Brain microvascular endothelial cell (primary cell): ENCODE measurements around the gene EAPP.
"Not testable (repeated sequence)": the region's sequence is repeated elsewhere in the genome, so short reads cannot be mapped to it uniquely, and the experiment has no call there.

ENCODE experiments used
- DNase-seq: peaks from one replicate; pipeline ENCODE4 v3.0.0-alpha.2; 2020
- H3K27ac ChIP-seq: fragments of 250-450 bp; sonication (Bioruptor Pico); 2 replicates; pipeline ENCODE4 v1.5.1; 2020; ENCODE audit warnings: mild to moderate bottlenecking, moderate library complexity
- H3K27me3 ChIP-seq: fragments of 250-450 bp; sonication (Bioruptor Pico); replicated peaks from 2 replicates; pipeline ENCODE4 v1.5.1; 2020; ENCODE audit warnings: mild to moderate bottlenecking
- H3K36me3 ChIP-seq: fragments of 250-450 bp; sonication (Bioruptor Pico); replicated peaks from 2 replicates; pipeline ENCODE4 v1.5.1; 2020; ENCODE audit warnings: mild to moderate bottlenecking
- H3K4me3 ChIP-seq: 2 replicates; pipeline ENCODE4 v1.5.1; 2011; ENCODE audit warnings: low read depth, mild to moderate bottlenecking, control low read depth, low read length, moderate library complexity
- in situ Hi-C: cut with HindIII; loops from 2 replicates; pipeline ENCODE4 v1.10.0; 2017; ENCODE audit warnings: low sequenced_read_pairs, low pct_ligation_motif_present
- TF ChIP-seq, protein P1 (sequence below): IDR thresholded peaks from 2 replicates; pipeline ENCODE4 v1.5.1; 2011; ENCODE audit warnings: low read depth, mild to moderate bottlenecking, moderate library complexity, low read length, control low read depth, inconsistent platforms; ENCODE audit errors: missing control alignments

EAPP gene

DNA sequence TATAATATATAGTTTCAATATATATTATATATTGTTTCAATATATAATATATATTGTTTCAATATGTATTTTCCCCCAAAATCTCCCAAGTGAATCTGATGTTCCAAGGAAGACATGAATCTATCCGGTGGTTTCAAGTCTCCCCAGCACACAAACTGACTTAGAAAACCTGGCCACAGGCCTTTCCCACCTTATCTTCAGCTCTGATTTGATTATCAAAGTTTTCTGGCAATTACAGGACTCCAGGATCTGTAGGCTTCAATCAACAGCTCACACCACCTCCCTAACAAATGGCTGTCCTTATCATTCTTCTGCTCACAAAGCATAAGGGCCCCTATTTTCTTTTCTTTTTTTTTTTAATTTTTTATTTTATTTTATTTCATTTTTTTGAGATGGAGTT lies 54.8 kb downstream of the EAPP start:
- Histone ChIP-seq H3K36me3 (no peaks in the 10 kb centered on the region), H3K27me3 (no peaks in the 10 kb centered on the region), H3K4me3 (no peak overlapping the region), H3K27ac (no peak overlapping the region)
- TF ChIP-seq, protein P1, sequence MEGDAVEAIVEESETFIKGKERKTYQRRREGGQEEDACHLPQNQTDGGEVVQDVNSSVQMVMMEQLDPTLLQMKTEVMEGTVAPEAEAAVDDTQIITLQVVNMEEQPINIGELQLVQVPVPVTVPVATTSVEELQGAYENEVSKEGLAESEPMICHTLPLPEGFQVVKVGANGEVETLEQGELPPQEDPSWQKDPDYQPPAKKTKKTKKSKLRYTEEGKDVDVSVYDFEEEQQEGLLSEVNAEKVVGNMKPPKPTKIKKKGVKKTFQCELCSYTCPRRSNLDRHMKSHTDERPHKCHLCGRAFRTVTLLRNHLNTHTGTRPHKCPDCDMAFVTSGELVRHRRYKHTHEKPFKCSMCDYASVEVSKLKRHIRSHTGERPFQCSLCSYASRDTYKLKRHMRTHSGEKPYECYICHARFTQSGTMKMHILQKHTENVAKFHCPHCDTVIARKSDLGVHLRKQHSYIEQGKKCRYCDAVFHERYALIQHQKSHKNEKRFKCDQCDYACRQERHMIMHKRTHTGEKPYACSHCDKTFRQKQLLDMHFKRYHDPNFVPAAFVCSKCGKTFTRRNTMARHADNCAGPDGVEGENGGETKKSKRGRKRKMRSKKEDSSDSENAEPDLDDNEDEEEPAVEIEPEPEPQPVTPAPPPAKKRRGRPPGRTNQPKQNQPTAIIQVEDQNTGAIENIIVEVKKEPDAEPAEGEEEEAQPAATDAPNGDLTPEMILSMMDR: no peak
- DNase-seq: no peak
- in situ Hi-C loops: no loop called here

DNA sequence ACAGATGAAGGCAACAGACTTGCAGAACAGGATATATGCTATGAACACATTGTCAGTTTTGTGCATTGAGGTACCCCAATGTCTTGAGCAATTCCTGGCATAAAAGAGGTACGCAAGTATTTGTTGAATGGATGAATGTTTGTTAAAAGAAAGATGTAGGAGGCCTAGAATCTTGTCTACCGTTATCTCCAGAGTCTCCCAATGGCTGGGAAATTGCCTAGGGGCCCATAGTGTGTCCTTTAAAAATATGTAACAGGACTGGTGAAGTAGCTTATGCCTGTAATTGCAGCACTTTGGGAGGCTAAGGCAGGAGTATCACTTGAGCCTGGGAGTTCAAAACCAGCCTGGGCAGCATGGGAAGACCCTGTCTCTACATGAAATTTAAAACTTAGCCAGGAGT lies 57.0 kb downstream of the EAPP start:
- TF ChIP-seq, protein P1: no peak
- no peak for DNase-seq
- no peak overlapping the region for H3K4me3 ChIP-seq
- in situ Hi-C loops: no loop called here
- no peak overlapping the region for H3K27ac ChIP-seq
- no peaks in the 10 kb centered on the region for H3K27me3 ChIP-seq
- H3K36me3 ChIP-seq: no peaks in the 10 kb centered on the region

DNA sequence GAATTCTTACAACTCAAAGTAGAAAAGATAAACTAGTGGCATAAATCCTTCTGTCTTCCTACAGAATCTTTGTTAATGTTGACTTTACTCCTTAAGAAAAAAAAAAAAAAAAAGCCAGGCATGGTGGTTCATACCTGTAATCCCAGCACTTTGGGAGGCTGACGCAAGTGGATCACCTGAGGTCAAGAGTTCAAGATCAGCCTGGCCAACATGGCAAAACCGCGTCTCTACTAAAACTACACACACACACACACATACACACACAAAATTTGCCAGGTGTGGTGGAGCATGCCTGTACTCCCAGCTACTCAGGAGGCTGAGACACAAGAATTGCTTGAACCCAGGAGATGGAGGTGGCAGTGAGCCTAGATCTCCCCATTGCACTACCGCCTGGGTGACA lies 59.8 kb downstream of the EAPP start:
- no peaks in the 10 kb centered on the region for H3K36me3 ChIP-seq
- H3K27ac ChIP-seq: no peak overlapping the region
- in situ Hi-C loops: no loop called here
- H3K27me3 ChIP-seq: no peaks in the 10 kb centered on the region
- DNase-seq: no peak
- TF ChIP-seq, protein P1: no peak
- no peak overlapping the region for H3K4me3 ChIP-seq

DNA sequence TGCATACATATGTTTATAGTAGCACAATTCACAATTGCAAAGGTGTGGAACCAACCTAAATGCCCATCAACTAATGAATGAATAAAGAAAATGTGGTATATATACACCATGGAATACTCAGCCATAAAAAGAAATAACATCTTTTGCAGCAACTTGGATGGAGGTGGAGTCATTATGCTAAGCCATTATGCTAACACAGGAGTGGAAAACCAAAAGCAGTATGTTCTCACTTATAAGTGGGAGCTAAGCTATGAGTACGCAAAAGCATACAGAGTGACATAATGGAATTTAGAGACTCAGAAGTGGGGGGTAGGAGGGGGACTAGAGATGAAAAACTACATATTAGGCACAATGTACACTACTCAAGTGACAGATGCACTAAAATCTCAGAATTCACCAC lies 61.2 kb downstream of the EAPP start:
- in situ Hi-C loops: no loop called here
- no peaks in the 10 kb centered on the region for H3K27me3 ChIP-seq
- TF ChIP-seq, protein P1: no peak
- DNase-seq: no peak
- H3K36me3 ChIP-seq: no peaks in the 10 kb centered on the region
- H3K27ac ChIP-seq: no peak overlapping the region
- H3K4me3 ChIP-seq: no peak overlapping the region

DNA sequence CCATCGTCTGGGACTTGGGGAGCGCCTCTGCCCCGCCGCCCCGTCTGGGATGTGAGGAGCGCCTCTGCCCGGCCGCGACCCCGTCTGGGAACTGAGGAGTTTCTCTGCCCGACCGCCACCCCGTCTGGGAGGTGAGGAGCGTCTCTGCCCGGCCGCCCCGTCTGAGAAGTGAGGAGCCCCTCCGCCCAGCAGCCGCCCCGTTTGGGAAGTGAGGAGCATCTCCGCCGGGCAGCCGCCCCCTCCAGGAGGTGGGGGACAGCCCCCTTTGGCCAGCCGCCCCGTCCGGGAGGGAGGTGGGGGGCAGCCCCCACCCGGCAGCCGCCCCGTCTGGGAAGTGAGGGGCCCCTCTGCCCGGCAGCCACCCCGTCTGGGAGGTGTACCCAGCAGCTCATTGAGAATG lies 63.5 kb downstream of the EAPP start:
- H3K4me3 ChIP-seq, H3K27ac ChIP-seq, DNase-seq, H3K36me3 ChIP-seq, in situ Hi-C loops, H3K27me3 ChIP-seq: not testable (repeated sequence)

DNA sequence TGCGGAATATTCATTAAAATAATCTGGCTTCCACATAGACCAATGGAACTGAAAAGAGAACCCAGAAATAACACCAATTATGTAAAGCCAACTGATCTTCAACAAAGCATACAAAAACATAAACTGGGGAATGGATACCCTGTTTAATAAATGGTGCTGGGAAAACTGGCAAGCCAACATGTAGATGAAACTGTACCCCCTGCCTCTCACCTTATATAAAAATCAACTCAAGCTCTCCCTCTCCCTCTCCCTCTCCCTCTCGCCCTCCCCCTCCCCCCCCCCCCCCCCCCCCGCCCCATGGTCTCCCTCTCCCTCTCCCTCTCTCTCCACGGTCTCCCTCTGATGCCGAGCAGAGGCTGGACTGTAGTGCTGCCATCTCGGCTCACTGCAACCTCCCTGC lies 64.3 kb downstream of the EAPP start:
- no peaks in the 10 kb centered on the region for H3K27me3 ChIP-seq
- no peak overlapping the region for H3K27ac ChIP-seq
- in situ Hi-C loops: no loop called here
- DNase-seq: no peak
- H3K36me3 ChIP-seq: no peaks in the 10 kb centered on the region
- TF ChIP-seq, protein P1: no peak
- H3K4me3 ChIP-seq: no peak overlapping the region

DNA sequence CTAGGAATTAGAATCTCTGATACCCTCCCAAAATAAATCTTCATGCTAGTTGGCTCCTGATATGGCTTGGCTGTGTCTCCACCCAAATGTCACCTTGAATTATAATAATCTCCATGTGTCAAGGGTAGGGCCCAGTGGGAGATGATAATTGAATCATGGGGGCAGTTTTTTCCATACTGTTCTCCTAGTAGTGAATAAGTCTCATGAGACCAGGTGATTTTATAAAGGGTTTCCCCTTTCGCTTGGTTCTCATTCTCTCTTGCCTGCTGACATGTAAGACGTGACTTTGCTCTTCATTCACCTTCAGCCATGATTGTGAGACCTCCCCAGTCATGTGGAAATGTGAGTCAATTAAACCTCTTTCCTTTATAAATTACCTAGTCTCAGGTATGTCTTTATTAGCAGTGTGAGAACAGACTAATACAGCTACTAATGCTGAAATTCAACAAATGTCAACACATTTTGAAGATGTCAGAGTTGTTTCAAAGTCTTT lies 65.3 kb downstream of the EAPP start:
- Histone ChIP-seq H3K27me3 (no peaks in the 10 kb centered on the region), H3K27ac (no peak overlapping the region), H3K4me3 (no peak overlapping the region), H3K36me3 (no peaks in the 10 kb centered on the region)
- DNase-seq: no peak
- in situ Hi-C loops: no loop called here
- TF ChIP-seq, protein P1: no peak
